ENCODE measurements around the gene TDRD3. TPM values are rescaled to one million over a fixed set of nuclear protein-coding genes. Genes with fewer than 3 reads are reported as not detected.
"Not testable (repeated sequence)": the region's sequence is repeated elsewhere in the genome, so short reads cannot be mapped to it uniquely, and the experiment has no call there.

The TDRD3 gene
- total RNA-seq, 2 experiments from 2014 or later, result 17.5 to 19.8 TPM

- CTCF ChIA-PET, result no interaction called here
- POLR2A ChIA-PET, result interaction anchor here (1.4 kb wide), 1 partner anchor 21 kb away, joined by 3 read pairs; no protein-coding TSS in a partner anchor
These were observed 821 bp downstream of the TDRD3 start for GRCh38 chr13:60397704-60398378.

- ChIA-PET CTCF (no interaction called here), POLR2A (interaction anchor here (1.4 kb wide), 1 partner anchor 20 kb away, joined by 3 read pairs; no protein-coding TSS in a partner anchor)
These were observed 1.4 kb downstream of the TDRD3 start for GRCh38 chr13:60398379-60398891.

- CTCF ChIA-PET, result no interaction called here
- POLR2A ChIA-PET, result interaction anchor here (0.9 kb wide), 1 partner anchor 29 kb away, joined by 3 read pairs; no protein-coding TSS in a partner anchor
These were observed 2.0 kb downstream of the TDRD3 start for GRCh38 chr13:60398907-60399589.

- POLR2A ChIA-PET, result no interaction called here
- CTCF ChIA-PET, result interaction anchor here (0.7 kb wide), 2 partner anchors 9 to 453 kb away, joined by 3 to 7 read pairs; no protein-coding TSS in a partner anchor
These were observed 5.0 kb downstream of the TDRD3 start for GRCh38 chr13:60402022-60402421.

- ChIA-PET POLR2A (no interaction called here), CTCF (no interaction called here)
These were observed 10.1 kb downstream of the TDRD3 start for GRCh38 chr13:60407095-60407494.

- POLR2A ChIA-PET, CTCF ChIA-PET: not testable (repeated sequence)
These were observed 10.8 kb downstream of the TDRD3 start for GRCh38 chr13:60407852-60408251.

GRCh38 chr13:60409574-60410292 is 12.7 kb downstream of the TDRD3 start:
- POLR2A ChIA-PET, result interaction anchor here (0.6 kb wide), 1 partner anchor 462 kb away, joined by 3 read pairs; no protein-coding TSS in a partner anchor
- CTCF ChIA-PET, result not testable (repeated sequence)

GRCh38 chr13:60410299-60410698 is 13.3 kb downstream of the TDRD3 start:
- CTCF ChIA-PET, result no interaction called here
- POLR2A ChIA-PET, result no interaction called here

GRCh38 chr13:60411464-60411863 is 14.4 kb downstream of the TDRD3 start:
- POLR2A ChIA-PET, result no interaction called here
- CTCF ChIA-PET, result interaction anchor here (0.6 kb wide), 1 partner anchor 9 kb away, joined by 7 read pairs; no protein-coding TSS in a partner anchor

GRCh38 chr13:60411983-60412382 is 15.0 kb downstream of the TDRD3 start:
- POLR2A ChIA-PET, result no interaction called here
- CTCF ChIA-PET, result interaction anchor here (0.6 kb wide), 1 partner anchor 10 kb away, joined by 7 read pairs; no protein-coding TSS in a partner anchor

GRCh38 chr13:60412909-60413616 is 16.0 kb downstream of the TDRD3 start:
- POLR2A ChIA-PET, result interaction anchor here (0.7 kb wide), 1 partner anchor 254 kb away, joined by 5 read pairs; no protein-coding TSS in a partner anchor
- CTCF ChIA-PET, result no interaction called here

GRCh38 chr13:60414177-60414576 is 17.2 kb downstream of the TDRD3 start:
- CTCF ChIA-PET, result no interaction called here
- POLR2A ChIA-PET, result no interaction called here

GRCh38 chr13:60417734-60418133 is 20.7 kb downstream of the TDRD3 start:
- ChIA-PET POLR2A (no interaction called here), CTCF (interaction anchor here (1.2 kb wide), 1 partner anchor 13 kb away, joined by 4 read pairs; no protein-coding TSS in a partner anchor)

GRCh38 chr13:60418954-60419353 is 21.9 kb downstream of the TDRD3 start:
- ChIA-PET POLR2A (interaction anchor here (1.1 kb wide), 1 partner anchor 21 kb away, joined by 3 read pairs; the partner anchor contains the start of gene TDRD3), CTCF (no interaction called here)

GRCh38 chr13:60425332-60425731 is 28.3 kb downstream of the TDRD3 start:
- POLR2A ChIA-PET, result no interaction called here
- CTCF ChIA-PET, result no interaction called here

- CTCF ChIA-PET, result no interaction called here
- POLR2A ChIA-PET, result no interaction called here
These were observed 29.1 kb downstream of the TDRD3 start for GRCh38 chr13:60426075-60426474.

GRCh38 chr13:60427285-60427684 is 30.3 kb downstream of the TDRD3 start:
- POLR2A ChIA-PET, result interaction anchor here (0.7 to 0.8 kb wide), 2 partner anchors 28 to 30 kb away, joined by 3 read pairs; partner anchors contain the start of gene TDRD3
- CTCF ChIA-PET, result interaction anchor here (1.0 kb wide), 1 partner anchor 10 kb away, joined by 3 read pairs; no protein-coding TSS in a partner anchor

- ChIA-PET CTCF (interaction anchor here (0.7 to 1.1 kb wide), 3 partner anchors 14 to 430 kb away, joined by 3 to 6 read pairs (median 4); no protein-coding TSS in a partner anchor), POLR2A (interaction anchor here (0.8 kb wide), 1 partner anchor 35 kb away, joined by 4 read pairs; the partner anchor contains the start of gene TDRD3)
These were observed 34.2 kb downstream of the TDRD3 start for GRCh38 chr13:60431108-60431700.

GRCh38 chr13:60433505-60433904 is 36.5 kb downstream of the TDRD3 start:
- POLR2A ChIA-PET, result no interaction called here
- CTCF ChIA-PET, result no interaction called here

All from activated CD8-positive, alpha-beta memory T cell treated with anti-CD3 and anti-CD28 coated beads for 36 hours (primary cell).